ENCODE measurements around the gene WDR81. TPM values are rescaled to one million over a fixed set of nuclear protein-coding genes. Genes with fewer than 3 reads are reported as not detected.

WDR81 gene
- total RNA-seq, 1 experiment from 2014 or later, result 17.4 TPM

GRCh38 chr17:1716076-1716911, 8.2 kb upstream of the WDR81 start:
- Mint-ChIP-seq H3K9me3 (ENCODE audit: unreplicated experiment) (no peaks in the 10 kb centered on the region), H3K36me3 (ENCODE audit: insufficient read depth, unreplicated experiment) (peaks cover 22% of the 10 kb centered on the region), H3K27me3 (ENCODE audit: insufficient read depth, unreplicated experiment) (no peaks in the 10 kb centered on the region), H3K27ac (ENCODE audit: low read depth, unreplicated experiment) (peak overlapping the region; percentile 93), H3K4me1 (ENCODE audit: insufficient read depth, unreplicated experiment) (peaks cover 24% of the 10 kb centered on the region), H3K4me3 (ENCODE audit: unreplicated experiment) (peak overlapping the region; percentile 87)
- CTCF ChIA-PET, result interaction anchor here (0.6 to 8.9 kb wide), 12 partner anchors 14 to 314 kb away, joined by 3 to 211 read pairs (median 4); partner anchors contain the start of genes DPH1 and RILP
- TF ChIP-seq, protein P1, sequence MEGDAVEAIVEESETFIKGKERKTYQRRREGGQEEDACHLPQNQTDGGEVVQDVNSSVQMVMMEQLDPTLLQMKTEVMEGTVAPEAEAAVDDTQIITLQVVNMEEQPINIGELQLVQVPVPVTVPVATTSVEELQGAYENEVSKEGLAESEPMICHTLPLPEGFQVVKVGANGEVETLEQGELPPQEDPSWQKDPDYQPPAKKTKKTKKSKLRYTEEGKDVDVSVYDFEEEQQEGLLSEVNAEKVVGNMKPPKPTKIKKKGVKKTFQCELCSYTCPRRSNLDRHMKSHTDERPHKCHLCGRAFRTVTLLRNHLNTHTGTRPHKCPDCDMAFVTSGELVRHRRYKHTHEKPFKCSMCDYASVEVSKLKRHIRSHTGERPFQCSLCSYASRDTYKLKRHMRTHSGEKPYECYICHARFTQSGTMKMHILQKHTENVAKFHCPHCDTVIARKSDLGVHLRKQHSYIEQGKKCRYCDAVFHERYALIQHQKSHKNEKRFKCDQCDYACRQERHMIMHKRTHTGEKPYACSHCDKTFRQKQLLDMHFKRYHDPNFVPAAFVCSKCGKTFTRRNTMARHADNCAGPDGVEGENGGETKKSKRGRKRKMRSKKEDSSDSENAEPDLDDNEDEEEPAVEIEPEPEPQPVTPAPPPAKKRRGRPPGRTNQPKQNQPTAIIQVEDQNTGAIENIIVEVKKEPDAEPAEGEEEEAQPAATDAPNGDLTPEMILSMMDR (IDR thresholded peaks at IDR 0.05; ENCODE audit: unreplicated experiment), result no peak
- intact Hi-C loops (cut with micrococcal nuclease), result loop anchor here (2.0 to 10.0 kb wide), 4 partner anchors 67 to 311 kb away; partner anchors contain the start of genes RILP, RTN4RL1 and SMYD4
- peak; percentile 100 for DNase-seq (ENCODE audit: unreplicated experiment)
- no TSS peak for BruUV-seq (replicated peaks)
- POLR2A ChIA-PET, result interaction anchor here (0.6 to 5.6 kb wide), 50 partner anchors 8 to 685 kb away, joined by 3 to 112 read pairs (median 5); partner anchors contain the start of genes DPH1, INPP5K, OVCA2 and PITPNA

DNA sequence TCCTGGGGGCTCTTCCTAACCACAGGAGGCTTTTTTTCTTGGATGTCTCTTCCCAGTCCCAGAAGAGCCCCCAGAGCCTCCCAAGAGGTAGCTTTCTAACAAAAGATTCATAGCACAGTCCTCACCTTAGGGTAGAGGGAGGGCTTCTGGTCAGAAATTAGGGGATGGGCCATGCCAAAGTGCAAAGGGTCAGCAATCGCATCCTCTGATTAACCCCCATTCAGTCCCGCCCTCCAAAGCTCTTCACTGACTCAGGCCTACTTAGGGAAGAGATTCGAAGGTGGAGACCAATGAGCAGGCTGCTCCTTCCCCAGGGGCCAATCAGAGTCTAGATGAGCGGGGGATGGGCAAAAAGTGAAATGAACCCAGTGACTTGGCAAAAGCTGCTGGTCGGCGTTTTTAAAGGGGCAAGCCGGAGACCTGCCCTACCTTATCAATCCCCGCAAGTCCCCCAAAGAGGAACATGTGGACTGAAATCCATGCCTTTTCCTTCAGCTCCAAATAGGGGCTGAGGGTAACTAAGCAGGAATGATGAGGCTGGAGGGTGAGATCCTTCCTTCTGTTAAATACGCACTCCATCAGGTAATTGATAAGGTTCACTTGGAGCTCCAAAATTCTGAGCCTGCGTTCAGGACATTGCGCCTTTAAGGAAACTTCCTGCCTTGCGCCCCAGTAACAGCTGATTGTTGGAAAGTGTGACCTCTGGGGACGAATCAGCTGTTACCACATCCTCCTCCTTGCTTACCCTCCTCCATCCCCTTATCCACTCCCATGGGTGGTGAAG, 7.4 kb upstream of the WDR81 start:
- Mint-ChIP-seq H3K9me3 (ENCODE audit: unreplicated experiment) (no peaks in the 10 kb centered on the region), H3K27me3 (ENCODE audit: insufficient read depth, unreplicated experiment) (no peaks in the 10 kb centered on the region), H3K4me3 (ENCODE audit: unreplicated experiment) (peak overlapping the region; percentile 87), H3K4me1 (ENCODE audit: insufficient read depth, unreplicated experiment) (peaks cover 19% of the 10 kb centered on the region), H3K36me3 (ENCODE audit: insufficient read depth, unreplicated experiment) (peaks cover 18% of the 10 kb centered on the region), H3K27ac (ENCODE audit: low read depth, unreplicated experiment) (peak overlapping the region; percentile 93)
- ChIA-PET POLR2A (interaction anchor here (0.6 to 5.6 kb wide), 48 partner anchors 8 to 687 kb away, joined by 3 to 112 read pairs (median 4); partner anchors contain the start of genes DPH1, PITPNA, PRPF8 and RILP), CTCF (interaction anchor here (0.6 to 8.9 kb wide), 13 partner anchors 10 to 685 kb away, joined by 3 to 211 read pairs (median 4); partner anchors contain the start of gene DPH1)
- intact Hi-C loops (cut with micrococcal nuclease), result loop anchor here (2.0 to 10.0 kb wide), 4 partner anchors 68 to 310 kb away; partner anchors contain the start of genes RILP, RTN4RL1 and SMYD4
- no TSS peak for BruUV-seq (replicated peaks)
- TF ChIP-seq, protein P1 (IDR thresholded peaks at IDR 0.05; ENCODE audit: unreplicated experiment), result no peak
- peak; percentile 99 for DNase-seq (ENCODE audit: unreplicated experiment)

GRCh38 chr17:1718362-1719165, 5.9 kb upstream of the WDR81 start:
- H3K4me3 Mint-ChIP-seq (ENCODE audit: unreplicated experiment), result peak overlapping the region; percentile 87
- TF ChIP-seq, protein P1 (IDR thresholded peaks at IDR 0.05; ENCODE audit: unreplicated experiment), result no peak
- peaks cover 5% of the 10 kb centered on the region for H3K36me3 Mint-ChIP-seq (ENCODE audit: insufficient read depth, unreplicated experiment)
- ChIA-PET POLR2A (interaction anchor here (0.6 to 5.6 kb wide), 4 partner anchors 69 to 96 kb away, joined by 4 to 44 read pairs (median 13); no protein-coding TSS in a partner anchor), CTCF (interaction anchor here (0.6 to 8.9 kb wide), 7 partner anchors 47 to 307 kb away, joined by 3 to 211 read pairs (median 4); no protein-coding TSS in a partner anchor)
- DNase-seq (ENCODE audit: unreplicated experiment), result no peak
- no peaks in the 10 kb centered on the region for H3K9me3 Mint-ChIP-seq (ENCODE audit: unreplicated experiment)
- H3K4me1 Mint-ChIP-seq (ENCODE audit: insufficient read depth, unreplicated experiment), result peaks cover 14% of the 10 kb centered on the region
- H3K27ac Mint-ChIP-seq (ENCODE audit: low read depth, unreplicated experiment), result peak overlapping the region; percentile 93
- H3K27me3 Mint-ChIP-seq (ENCODE audit: insufficient read depth, unreplicated experiment), result no peaks in the 10 kb centered on the region
- intact Hi-C loops (cut with micrococcal nuclease), result loop anchor here (5.0 to 10.0 kb wide), 2 partner anchors 144 to 309 kb away; partner anchors contain the start of gene RTN4RL1
- no TSS peak for BruUV-seq (replicated peaks)
